AML-193 (cell line): Measurements from ENCODE around the gene APOBEC4.
A peak's percentile ranks its signal among the peaks of the same experiment; 100 is the strongest.

ENCODE experiments used
- DNase-seq, 2 experiments: peaks; one replicate each; lab custom pipeline; 2025; lab: John Stamatoyannopoulos, UW

Gene APOBEC4

DNA sequence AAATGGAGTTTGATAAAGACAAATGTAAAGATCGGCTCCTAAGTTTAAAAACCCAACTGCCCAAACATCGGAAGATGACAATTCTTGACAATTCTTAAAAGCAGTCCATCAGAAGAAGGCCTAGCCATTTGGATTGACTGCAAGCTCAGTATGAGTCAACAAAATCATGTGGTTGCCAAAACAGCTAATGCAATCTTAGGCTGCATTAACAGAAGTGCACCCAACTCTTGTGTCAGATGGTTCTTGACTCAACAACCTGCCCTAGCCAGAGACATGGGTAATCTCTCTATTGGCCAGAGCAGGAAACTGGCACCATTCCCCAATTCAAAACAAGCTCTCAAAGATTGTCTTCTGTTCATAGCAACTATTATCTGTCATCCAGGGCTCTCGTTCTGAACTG is 53.0 kb downstream of the APOBEC4 start:
- peak; percentile 85 to 87 for DNase-seq

DNA sequence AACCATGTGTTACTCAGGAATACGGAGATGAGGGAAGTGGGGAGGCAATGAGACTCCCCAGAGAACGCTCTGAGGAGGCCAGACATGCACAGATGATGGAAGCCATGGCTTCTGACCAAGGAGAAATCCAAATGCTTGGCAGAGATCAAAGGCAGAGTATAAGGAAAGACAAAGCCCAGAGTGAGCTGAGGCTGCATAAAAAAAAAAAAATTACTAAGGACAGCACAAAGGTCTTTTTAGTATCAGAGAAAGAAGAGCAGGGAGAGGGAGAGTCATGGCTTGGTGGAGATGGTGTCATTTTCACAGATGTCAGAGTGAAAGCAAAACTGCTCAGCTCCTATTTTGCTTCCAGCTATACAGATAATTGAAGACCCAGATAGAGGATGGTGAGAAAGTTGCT is 54.7 kb downstream of the APOBEC4 start:
- no peak for DNase-seq

DNA sequence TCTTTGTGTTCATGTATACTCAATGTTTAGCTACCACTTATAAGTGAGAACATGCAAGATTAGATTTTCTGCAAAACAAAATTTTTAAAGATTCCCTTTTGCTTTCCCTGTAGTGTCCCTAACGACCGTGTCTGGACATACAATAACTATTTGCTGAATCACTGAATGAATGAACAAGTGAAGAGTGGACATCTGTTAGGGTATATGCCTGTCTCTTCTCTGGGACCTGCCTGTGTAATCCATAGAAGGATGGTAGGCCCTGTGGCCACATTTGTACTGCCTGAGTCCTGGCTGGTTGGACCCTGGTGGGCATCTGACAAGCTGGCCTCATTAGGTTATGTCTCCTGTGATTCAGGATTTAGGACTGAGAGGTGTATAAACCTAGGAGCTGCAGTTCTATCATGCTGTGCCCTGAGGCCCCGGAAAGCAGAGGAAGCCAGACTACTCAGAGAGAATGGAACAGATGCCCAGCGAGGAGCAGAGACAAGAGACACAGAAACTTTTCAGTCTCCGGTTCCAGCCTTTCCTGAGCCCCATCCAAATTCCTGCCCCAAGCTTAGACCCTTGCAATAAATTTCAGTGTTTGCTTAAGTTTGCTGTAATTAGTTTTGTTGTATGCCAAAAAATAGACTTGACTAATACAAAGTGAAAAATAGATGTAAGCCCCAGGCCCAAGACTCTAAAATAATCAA is 55.3 kb downstream of the APOBEC4 start:
- no peak for DNase-seq

DNA sequence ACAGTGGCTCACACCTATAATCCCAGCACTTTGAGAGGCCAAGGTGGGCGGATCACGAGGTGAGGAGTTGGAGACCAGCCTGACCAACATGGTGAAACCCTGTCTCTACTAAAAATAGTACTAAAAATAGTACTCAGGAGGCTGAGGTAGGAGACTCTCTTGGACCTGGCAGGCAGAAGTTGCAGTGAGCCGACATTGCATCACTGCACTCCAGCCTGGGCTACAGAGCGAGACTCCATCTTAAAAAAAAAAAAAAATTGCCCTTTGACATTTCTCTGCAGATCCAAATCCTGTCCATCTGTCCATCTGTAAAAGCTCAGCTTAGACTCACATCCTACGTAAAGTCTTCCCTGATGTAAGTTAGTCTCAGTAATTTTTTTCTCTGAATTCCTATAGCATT is 56.6 kb downstream of the APOBEC4 start:
- DNase-seq: no peak
